GM10248 (cell line): ENCODE data around the gene STON2.
"Not testable (repeated sequence)": the region's sequence is repeated elsewhere in the genome, so short reads cannot be mapped to it uniquely, and the experiment has no call there.

Experiments used
- CTCF ChIA-PET: fragments of 300-600 bp; sonication (Branson Sonifier 250); formaldehyde crosslinking; extraction: SDS; loops from one replicate; lab custom pipeline; 2021; ENCODE audit warnings: antibody characterized with exemption; lab: Yijun Ruan, JAX
- POLR2A ChIA-PET: fragments of 350-650 bp; sonication (Branson Sonifier 250); formaldehyde crosslinking; extraction: SDS; loops from one replicate; lab custom pipeline; 2020; ENCODE audit warnings: antibody characterized with exemption; lab: Yijun Ruan, JAX
- DNase-seq: peaks from one replicate; pipeline ENCODE4 v3.0.0; 2012; ENCODE audit errors: extremely low spot score
- TF ChIP-seq, protein P1 (sequence below): IDR thresholded peaks from 2 replicates; pipeline ENCODE4 v1.5.1; 2012; ENCODE audit warnings: mild to moderate bottlenecking, low read depth; ENCODE audit errors: extremely low read depth, missing control alignments, control extremely low read depth

STON2 gene

DNA sequence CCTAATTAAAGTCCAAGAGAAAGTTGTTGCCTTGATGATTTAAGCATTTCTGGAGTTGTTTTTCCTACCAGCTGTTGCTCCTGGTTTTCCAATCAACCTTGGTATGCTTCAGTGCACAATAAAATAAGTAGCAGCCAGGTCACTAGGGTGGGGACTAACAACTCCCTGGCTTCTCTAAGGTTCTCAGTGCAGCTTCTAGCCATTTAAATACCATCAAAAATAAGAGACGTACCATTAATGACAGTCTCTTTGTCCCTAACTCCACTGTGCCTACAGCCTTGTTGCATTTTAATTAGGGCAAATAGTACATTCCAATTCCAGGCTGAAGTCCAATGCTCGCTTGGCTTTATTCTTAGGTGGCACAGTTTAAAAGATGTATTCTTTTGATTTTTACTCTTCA lies 11.8 kb downstream of the STON2 start:
- ChIA-PET POLR2A (no interaction called here), CTCF (no interaction called here)
- DNase-seq: no peak
- TF ChIP-seq, protein P1, sequence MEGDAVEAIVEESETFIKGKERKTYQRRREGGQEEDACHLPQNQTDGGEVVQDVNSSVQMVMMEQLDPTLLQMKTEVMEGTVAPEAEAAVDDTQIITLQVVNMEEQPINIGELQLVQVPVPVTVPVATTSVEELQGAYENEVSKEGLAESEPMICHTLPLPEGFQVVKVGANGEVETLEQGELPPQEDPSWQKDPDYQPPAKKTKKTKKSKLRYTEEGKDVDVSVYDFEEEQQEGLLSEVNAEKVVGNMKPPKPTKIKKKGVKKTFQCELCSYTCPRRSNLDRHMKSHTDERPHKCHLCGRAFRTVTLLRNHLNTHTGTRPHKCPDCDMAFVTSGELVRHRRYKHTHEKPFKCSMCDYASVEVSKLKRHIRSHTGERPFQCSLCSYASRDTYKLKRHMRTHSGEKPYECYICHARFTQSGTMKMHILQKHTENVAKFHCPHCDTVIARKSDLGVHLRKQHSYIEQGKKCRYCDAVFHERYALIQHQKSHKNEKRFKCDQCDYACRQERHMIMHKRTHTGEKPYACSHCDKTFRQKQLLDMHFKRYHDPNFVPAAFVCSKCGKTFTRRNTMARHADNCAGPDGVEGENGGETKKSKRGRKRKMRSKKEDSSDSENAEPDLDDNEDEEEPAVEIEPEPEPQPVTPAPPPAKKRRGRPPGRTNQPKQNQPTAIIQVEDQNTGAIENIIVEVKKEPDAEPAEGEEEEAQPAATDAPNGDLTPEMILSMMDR: no peak

DNA sequence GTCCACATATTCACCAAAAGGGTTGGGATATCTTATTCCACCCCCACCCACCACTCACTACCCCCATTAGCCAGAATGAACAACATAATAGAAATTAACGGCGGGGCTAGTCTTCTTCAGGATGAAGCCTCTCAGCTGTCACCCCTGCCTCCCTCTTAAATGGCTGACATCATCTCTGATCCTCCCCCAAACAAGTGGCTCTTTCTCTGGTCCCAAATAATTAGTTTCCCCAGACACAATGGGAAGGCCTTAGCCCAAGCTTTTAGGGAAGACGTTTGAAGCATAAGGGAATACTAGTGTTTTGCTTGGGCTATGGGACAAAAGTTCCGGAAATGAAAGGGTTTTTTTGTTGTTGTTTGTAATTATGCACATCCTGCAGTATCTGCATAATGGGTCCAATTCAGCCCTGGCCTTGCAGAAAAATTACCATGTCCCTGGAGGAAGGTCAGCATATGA lies 13.8 kb downstream of the STON2 start:
- CTCF ChIA-PET: no interaction called here
- POLR2A ChIA-PET: no interaction called here
- TF ChIP-seq, protein P1: no peak
- DNase-seq: no peak

DNA sequence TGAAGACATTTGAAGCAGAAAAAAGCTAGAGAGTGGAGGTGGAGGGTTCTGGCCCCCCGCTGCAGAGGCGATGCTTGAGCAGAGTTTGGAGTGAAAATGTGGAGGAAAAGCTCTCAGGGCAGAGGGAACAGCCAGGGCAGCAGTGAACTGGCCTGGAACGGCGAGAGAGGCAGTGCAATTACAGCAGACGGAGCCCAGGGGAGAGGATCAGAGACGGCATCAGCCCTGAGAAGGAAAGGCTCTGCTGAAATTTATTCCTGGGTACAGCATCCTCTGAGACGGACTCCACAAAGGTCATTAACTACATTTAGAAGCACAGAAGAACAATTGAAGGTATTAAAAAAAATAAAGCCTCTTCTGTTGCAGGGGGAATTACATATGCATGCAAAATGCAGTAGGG lies 14.2 kb downstream of the STON2 start:
- TF ChIP-seq, protein P1: no peak
- DNase-seq: no peak
- ChIA-PET CTCF (interaction anchor here (1.4 kb wide), 1 partner anchor 11 kb away, joined by 3 read pairs; no protein-coding TSS in a partner anchor), POLR2A (no interaction called here)

DNA sequence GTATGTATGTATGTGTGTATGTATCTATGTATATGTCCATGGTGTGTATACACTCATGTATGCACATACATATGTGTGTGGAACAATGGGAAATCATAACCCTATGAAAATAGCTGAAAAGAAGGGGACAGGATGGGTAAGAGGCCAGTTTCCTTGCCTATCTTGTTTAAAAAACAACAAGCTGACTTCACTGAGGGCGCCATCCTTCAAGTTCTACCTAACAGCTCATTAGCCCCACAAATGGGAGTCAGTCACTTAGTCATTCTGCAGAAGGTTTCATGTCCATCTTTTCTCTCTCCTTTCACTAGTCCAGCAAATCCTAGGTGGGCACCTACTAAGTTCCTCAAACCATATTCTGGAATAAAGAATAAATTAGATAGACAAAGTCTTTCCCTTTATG lies 14.7 kb downstream of the STON2 start:
- TF ChIP-seq, protein P1: no peak
- ChIA-PET CTCF (interaction anchor here (1.4 kb wide), 1 partner anchor 12 kb away, joined by 3 read pairs; no protein-coding TSS in a partner anchor), POLR2A (no interaction called here)
- DNase-seq: no peak

DNA sequence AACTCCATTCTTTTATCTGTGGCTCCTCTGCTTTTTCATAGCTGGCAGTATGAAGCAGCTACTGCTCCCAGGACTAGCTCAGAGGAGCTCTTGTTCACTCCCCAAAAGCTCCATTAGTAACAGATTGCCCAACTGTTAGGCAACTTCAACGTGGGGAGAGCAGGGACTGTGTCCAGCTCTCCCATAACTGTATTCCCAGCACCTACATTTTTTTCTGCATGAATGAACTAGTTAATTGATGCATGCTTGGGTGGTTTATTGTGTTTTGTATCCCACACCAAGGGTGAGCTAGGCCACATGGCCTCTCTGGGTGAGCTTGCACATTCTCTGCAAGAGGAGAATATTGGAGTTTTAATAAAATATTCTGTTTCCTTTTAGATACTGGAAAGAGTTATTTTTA lies 15.2 kb downstream of the STON2 start:
- DNase-seq: no peak
- ChIA-PET POLR2A (no interaction called here), CTCF (interaction anchor here (1.4 kb wide), 1 partner anchor 12 kb away, joined by 3 read pairs; no protein-coding TSS in a partner anchor)
- TF ChIP-seq, protein P1: no peak

DNA sequence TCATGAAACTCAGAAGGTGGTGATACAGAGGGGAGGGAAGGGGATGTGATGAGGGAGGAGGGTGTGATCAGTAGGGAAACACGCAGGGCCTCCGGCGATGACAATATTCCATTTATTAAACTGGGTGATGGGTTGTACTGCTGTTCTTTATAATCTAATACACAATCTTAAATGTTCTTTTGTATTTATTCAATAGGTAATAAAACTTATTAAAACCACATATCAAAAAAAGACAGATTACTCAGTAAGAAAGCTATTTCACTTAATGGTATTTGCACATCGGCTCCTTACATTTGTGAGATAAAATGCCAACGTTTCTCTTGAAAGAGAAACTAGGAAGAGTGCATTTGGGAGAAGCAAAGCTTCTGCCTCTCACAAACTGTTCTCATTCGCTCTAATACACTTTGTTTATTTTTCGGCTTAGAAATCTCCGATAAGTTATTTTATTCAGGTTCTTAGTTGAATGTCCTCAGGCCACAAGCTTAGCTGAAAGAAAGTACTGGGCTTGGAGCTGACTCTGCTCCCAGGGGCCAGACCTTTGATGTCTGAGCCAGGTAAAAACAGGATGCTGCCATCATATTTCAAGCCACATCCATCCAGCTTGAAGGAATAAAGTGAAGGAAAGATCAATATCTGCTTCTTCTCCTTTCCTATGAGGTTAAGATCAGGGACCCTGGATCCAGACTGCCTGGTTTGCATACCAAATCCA lies 17.5 kb downstream of the STON2 start:
- CTCF ChIA-PET: interaction anchor here (1.0 to 1.9 kb wide), 3 partner anchors 9 to 15 kb away, joined by 3 to 6 read pairs (median 5); no protein-coding TSS in a partner anchor
- DNase-seq: no peak
- TF ChIP-seq, protein P1: no peak
- POLR2A ChIA-PET: no interaction called here

DNA sequence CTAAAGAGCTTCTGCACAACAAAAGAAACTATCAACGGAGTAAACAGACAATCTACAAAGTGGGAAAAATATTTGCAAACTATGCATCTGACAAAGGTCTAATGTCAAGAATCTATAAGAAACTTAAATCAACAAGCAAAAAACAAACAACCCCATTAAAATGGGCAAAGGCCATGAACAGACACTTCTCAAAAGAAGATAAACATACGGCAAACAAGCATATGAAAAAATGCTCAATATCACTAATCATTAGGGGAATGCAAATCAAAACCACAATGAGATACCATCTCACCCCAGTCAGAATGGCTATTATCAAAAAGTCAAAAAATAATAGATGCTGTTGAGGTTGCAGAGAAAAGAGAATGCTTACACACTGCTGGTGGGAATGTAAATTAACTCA lies 20.1 kb downstream of the STON2 start:
- POLR2A ChIA-PET, DNase-seq, CTCF ChIA-PET: not testable (repeated sequence)
